Hypothalamus (tissue), 51 donors: ENCODE results near the gene OBP2A.
"Not testable (repeated sequence)": the region's sequence is repeated elsewhere in the genome, so short reads cannot be mapped to it uniquely, and the experiment has no call there.

Experiments used
- DNase-seq, 51 donors: peaks; one replicate each; lab custom pipeline; 2025; lab: John Stamatoyannopoulos, UW

Gene OBP2A

GRCh38 chr9:135525241-135526088, 20.5 kb upstream of the OBP2A start:
- no peak for DNase-seq

GRCh38 chr9:135526089-135526729, 19.7 kb upstream of the OBP2A start:
- DNase-seq, result no peak

- no peak for DNase-seq
Observed at GRCh38 chr9:135526730-135527571, 19.0 kb upstream of the OBP2A start.

GRCh38 chr9:135528842-135529435, 17.0 kb upstream of the OBP2A start:
- not testable (repeated sequence) for DNase-seq

- no peak for DNase-seq
Observed at GRCh38 chr9:135530146-135530545, 15.8 kb upstream of the OBP2A start.

GRCh38 chr9:135531096-135531495, 14.8 kb upstream of the OBP2A start:
- no peak for DNase-seq

- DNase-seq, result no peak
Observed at GRCh38 chr9:135533113-135533512, 12.8 kb upstream of the OBP2A start.

- DNase-seq, result no peak
Observed at GRCh38 chr9:135533674-135534073, 12.3 kb upstream of the OBP2A start.

GRCh38 chr9:135534192-135534711, 11.7 kb upstream of the OBP2A start:
- DNase-seq, result not testable (repeated sequence)

GRCh38 chr9:135534826-135535225, 11.1 kb upstream of the OBP2A start:
- not testable (repeated sequence) for DNase-seq

- not testable (repeated sequence) for DNase-seq
Observed at GRCh38 chr9:135535631-135536030, 10.3 kb upstream of the OBP2A start.

- DNase-seq, result no peak
Observed at GRCh38 chr9:135536216-135536615, 9.7 kb upstream of the OBP2A start.

GRCh38 chr9:135543262-135543894, 2.5 kb upstream of the OBP2A start:
- not testable (repeated sequence) for DNase-seq

- DNase-seq, result no peak
Observed at GRCh38 chr9:135544981-135545635, 818 bp upstream of the OBP2A start.

- not testable (repeated sequence) for DNase-seq
Observed at GRCh38 chr9:135546792-135547617, 1.1 kb downstream of the OBP2A start.

GRCh38 chr9:135547756-135548736, 2.1 kb downstream of the OBP2A start:
- no peak for DNase-seq
